CD14-positive monocyte (primary cell): ENCODE data around the gene GOLGA5. TPM values are rescaled to one million over a fixed set of nuclear protein-coding genes. Genes with fewer than 3 reads are reported as not detected.

ENCODE experiments used
- DNase-seq, 3 donors: peaks; one replicate each; pipeline ENCODE4 v3.0.0-alpha.2; 2011 to 2022
- H2AFZ ChIP-seq: 2 replicates; pipeline ENCODE4 v1.6.0; 2012; ENCODE audit warnings: mild to moderate bottlenecking, low read depth, low read length, inconsistent platforms; ENCODE audit not compliant: insufficient read depth, poor library complexity, severe bottlenecking
- H3K27ac ChIP-seq, 2 donors: 1 replicate in 1 of 2; 2 replicates in 1 of 2; pipeline ENCODE4 v1.5.1; 2012 to 2013; ENCODE audit warnings: low read length in 2 of 2, control low read depth in 1 of 2, inconsistent platforms in 1 of 2, low read depth in 1 of 2, mild to moderate bottlenecking in 1 of 2
- H3K27me3 ChIP-seq, 2 donors: one replicate each; pipeline versions ENCODE4 v1.6.0 to v1.6.1; 2011 to 2013; ENCODE audit warnings: low read length in 2 of 2; ENCODE audit not compliant: control insufficient read depth in 2 of 2, insufficient read depth in 2 of 2
- H3K36me3 ChIP-seq, 2 donors: replicated peaks in 1 of 2; 1 replicate in 1 of 2; 2 replicates in 1 of 2; pipeline versions ENCODE4 v1.5.1 to v1.6.1; 2012 to 2013; ENCODE audit warnings: low read length in 2 of 2, control low read depth in 1 of 2, inconsistent platforms in 1 of 2, mild to moderate bottlenecking in 1 of 2; ENCODE audit not compliant: insufficient read depth in 2 of 2, control insufficient read depth in 1 of 2
- H3K4me1 ChIP-seq, 2 donors: 1 replicate in 1 of 2; 2 replicates in 1 of 2; pipeline versions ENCODE4 v1.5.1 to v1.6.1; 2012 to 2013; ENCODE audit warnings: low read length in 2 of 2, control low read depth in 1 of 2, inconsistent platforms in 1 of 2, mild to moderate bottlenecking in 1 of 2, moderate library complexity in 1 of 2; ENCODE audit not compliant: insufficient read depth in 2 of 2, control insufficient read depth in 1 of 2
- H3K4me2 ChIP-seq: replicated peaks from 2 replicates; pipeline ENCODE3; 2012; ENCODE audit warnings: low read length, moderate library complexity, mild to moderate bottlenecking; ENCODE audit not compliant: poor library complexity, severe bottlenecking; ENCODE audit errors: extremely low read depth
- H3K4me3 ChIP-seq, 3 experiments: fragments of 200-600 bp in 1 of 3; sonication (generic) in 1 of 3; replicated peaks in 1 of 3; 1 replicate in 2 of 3; 2 replicates in 1 of 3; pipeline ENCODE4 v1.5.1; 2011 to 2013; ENCODE audit warnings: low read length in 3 of 3, mild to moderate bottlenecking in 3 of 3, control low read depth in 2 of 3, low read depth in 2 of 3, inconsistent platforms in 1 of 3, moderate library complexity in 1 of 3
- H3K79me2 ChIP-seq: 2 replicates; pipeline ENCODE4 v1.6.0; 2012; ENCODE audit warnings: mild to moderate bottlenecking, control low read depth, inconsistent platforms, low read length, moderate library complexity; ENCODE audit not compliant: insufficient read depth
- H3K9ac ChIP-seq: 2 replicates; pipeline ENCODE4 v1.6.0; 2017; ENCODE audit warnings: low read length, mild to moderate bottlenecking; ENCODE audit not compliant: insufficient read depth, poor library complexity, severe bottlenecking
- H3K9me3 ChIP-seq, 2 donors: replicated peaks in 1 of 2; 1 replicate in 1 of 2; 2 replicates in 1 of 2; pipeline versions ENCODE4 v1.5.1 to v1.6.1; 2012 to 2013; ENCODE audit warnings: low read length in 2 of 2, control low read depth in 1 of 2; ENCODE audit not compliant: control insufficient read depth in 1 of 2, insufficient read depth in 1 of 2
- H4K20me1 ChIP-seq: 2 replicates; pipeline ENCODE4 v1.6.0; 2012; ENCODE audit warnings: mild to moderate bottlenecking, low read length, control low read depth, moderate library complexity; ENCODE audit not compliant: insufficient read depth
- H3K27ac Mint-ChIP-seq, 7 donors: one replicate each; pipeline ENCODE4 v1.8.0; 2020; ENCODE audit warnings: mild to moderate bottlenecking in 7 of 7, mixed read lengths in 7 of 7, moderate library complexity in 6 of 7, inconsistent platforms in 2 of 7
- H3K27me3 Mint-ChIP-seq, 3 donors: one replicate each; pipeline ENCODE4 v1.8.0; 2021 to 2022; ENCODE audit warnings: low read depth in 3 of 3, mild to moderate bottlenecking in 3 of 3, mixed read lengths in 3 of 3, moderate library complexity in 3 of 3, inconsistent platforms in 1 of 3
- H3K36me3 Mint-ChIP-seq, 2 donors: one replicate each; pipeline ENCODE4 v1.8.0; 2020; ENCODE audit warnings: mixed read lengths in 2 of 2, inconsistent platforms in 1 of 2, mild to moderate bottlenecking in 1 of 2
- H3K4me1 Mint-ChIP-seq: one replicate; pipeline ENCODE4 v1.8.0; 2020; ENCODE audit warnings: mild to moderate bottlenecking, mixed read lengths
- H3K4me3 Mint-ChIP-seq, 2 donors: one replicate each; pipeline ENCODE4 v1.8.0; 2020; ENCODE audit warnings: mild to moderate bottlenecking in 2 of 2, mixed read lengths in 2 of 2, moderate library complexity in 1 of 2
- H3K9me3 Mint-ChIP-seq, 7 donors: one replicate each; pipeline ENCODE4 v1.8.0; 2020 to 2022; ENCODE audit warnings: mixed read lengths in 7 of 7, mild to moderate bottlenecking in 6 of 7, moderate library complexity in 6 of 7, inconsistent platforms in 2 of 7
- WGBS: methylation state at CpG from one replicate; pipeline ENCODE4 v1.1.5; 2013; ENCODE audit warnings: missing lambda C conversion rate; ENCODE audit not compliant: insufficient coverage; 5-methylcytosine and 5-hydroxymethylcytosine counted together
- intact Hi-C, 2 donors: fragments of 100-400 bp; cut with micrococcal nuclease; formaldehyde crosslinking; loops; one replicate each; pipeline versions ENCODE4 v1.15.0 to v1.15.1; 2023
- polyA plus RNA-seq, 3 donors: library from polyadenylated mRNA; depleted of rRNA in 1 of 3; unstranded in 2 of 3; stranded (reverse) in 1 of 3; fragments of 300-500 nt in 2 of 3; fragments of >200 nt in 1 of 3; fragmentation: Illumina TruSeq in 2 of 3; gene quantifications; 1 replicate in 2 of 3; 2 replicates in 1 of 3; pipeline ENCODE4 v1.2.3, GENCODE V29; 2012 to 2021
- TF ChIP-seq, protein P1 (sequence below): fragments of 200-600 bp; IDR thresholded peaks from one replicate; pipeline ENCODE4 v1.8.0; 2022; ENCODE audit warnings: antibody characterized with exemption, mild to moderate bottlenecking

GOLGA5 gene
- polyA plus RNA-seq, 3 donors = 12.4 to 19.0 (median 16.3) TPM

DNA sequence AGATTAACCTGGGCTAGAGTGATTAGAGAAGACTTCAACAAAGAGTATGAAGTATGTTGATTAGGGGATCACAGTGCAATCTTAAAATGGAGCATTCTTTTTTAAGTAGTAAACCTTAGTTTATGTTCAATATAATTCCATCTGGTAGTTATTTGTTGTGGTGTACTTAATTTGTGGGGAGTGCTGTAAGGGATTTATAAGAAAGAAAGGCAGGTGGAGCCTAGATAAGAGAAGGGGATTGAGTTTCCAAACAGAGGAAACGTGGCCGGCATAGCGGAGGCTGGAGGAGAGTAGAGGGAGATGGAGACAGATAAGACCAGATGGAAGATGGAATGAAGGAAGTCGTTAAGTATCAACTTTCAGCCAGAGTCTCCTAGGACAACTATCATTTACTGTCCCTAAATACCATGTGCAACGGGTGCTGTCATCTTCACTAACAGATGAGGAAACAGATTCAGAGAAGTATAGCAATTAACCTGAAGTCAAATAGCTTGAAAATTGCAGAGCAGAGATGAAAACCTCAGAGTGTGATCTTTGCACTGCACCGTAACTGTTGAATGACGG, 38.1 kb downstream of the GOLGA5 start:
- H3K4me1 Mint-ChIP-seq = no peaks in the 10 kb centered on the region
- no peaks in the 10 kb centered on the region for H3K9me3 Mint-ChIP-seq
- H3K27ac ChIP-seq = no peak overlapping the region
- H3K27me3 Mint-ChIP-seq = no peaks in the 10 kb centered on the region
- no peak overlapping the region for H3K4me2 ChIP-seq
- intact Hi-C loops = no loop called here
- H4K20me1 ChIP-seq = peaks cover 4% of the 10 kb centered on the region
- DNase-seq = no peak
- H3K4me3 Mint-ChIP-seq = no peak overlapping the region
- no peaks in the 10 kb centered on the region for H3K4me1 ChIP-seq
- H2AFZ ChIP-seq = no peak overlapping the region
- no peak overlapping the region for H3K9ac ChIP-seq
- H3K36me3 ChIP-seq = peaks cover 94% of the 10 kb centered on the region in 2 donors
- H3K27me3 ChIP-seq = no peaks in the 10 kb centered on the region
- 50% methylated on average over 5 of the region's 7 CpGs for WGBS
- peak overlapping the region in 1 of 7 donors; percentile 1 for H3K27ac Mint-ChIP-seq
- peaks cover 83 to 89% of the 10 kb centered on the region in 2 donors for H3K36me3 Mint-ChIP-seq
- H3K4me3 ChIP-seq = no peak overlapping the region
- H3K9me3 ChIP-seq = no peaks in the 10 kb centered on the region
- H3K79me2 ChIP-seq = no peaks in the 10 kb centered on the region
- TF ChIP-seq, protein P1, sequence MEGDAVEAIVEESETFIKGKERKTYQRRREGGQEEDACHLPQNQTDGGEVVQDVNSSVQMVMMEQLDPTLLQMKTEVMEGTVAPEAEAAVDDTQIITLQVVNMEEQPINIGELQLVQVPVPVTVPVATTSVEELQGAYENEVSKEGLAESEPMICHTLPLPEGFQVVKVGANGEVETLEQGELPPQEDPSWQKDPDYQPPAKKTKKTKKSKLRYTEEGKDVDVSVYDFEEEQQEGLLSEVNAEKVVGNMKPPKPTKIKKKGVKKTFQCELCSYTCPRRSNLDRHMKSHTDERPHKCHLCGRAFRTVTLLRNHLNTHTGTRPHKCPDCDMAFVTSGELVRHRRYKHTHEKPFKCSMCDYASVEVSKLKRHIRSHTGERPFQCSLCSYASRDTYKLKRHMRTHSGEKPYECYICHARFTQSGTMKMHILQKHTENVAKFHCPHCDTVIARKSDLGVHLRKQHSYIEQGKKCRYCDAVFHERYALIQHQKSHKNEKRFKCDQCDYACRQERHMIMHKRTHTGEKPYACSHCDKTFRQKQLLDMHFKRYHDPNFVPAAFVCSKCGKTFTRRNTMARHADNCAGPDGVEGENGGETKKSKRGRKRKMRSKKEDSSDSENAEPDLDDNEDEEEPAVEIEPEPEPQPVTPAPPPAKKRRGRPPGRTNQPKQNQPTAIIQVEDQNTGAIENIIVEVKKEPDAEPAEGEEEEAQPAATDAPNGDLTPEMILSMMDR = no peak

DNA sequence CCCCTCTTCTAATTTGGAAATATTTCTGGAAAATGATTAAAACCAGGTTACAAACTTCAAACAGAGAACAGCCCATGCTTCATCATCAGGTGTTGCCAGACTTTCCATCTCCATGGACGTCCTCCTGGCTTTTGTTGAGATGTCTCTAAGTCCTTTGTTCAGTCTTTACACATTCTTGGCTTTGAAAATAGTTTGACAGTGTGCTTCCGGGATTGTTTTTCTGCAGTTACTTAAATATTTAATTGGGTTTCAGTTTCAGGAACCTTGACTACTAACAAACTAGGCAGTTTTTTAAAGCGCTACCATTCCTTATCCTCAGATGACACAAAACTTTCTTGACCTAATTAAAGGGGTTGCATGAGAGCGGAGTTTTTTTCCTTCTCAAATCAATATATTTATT, 47.8 kb downstream of the GOLGA5 start:
- Histone ChIP-seq H3K27me3 (no peaks in the 10 kb centered on the region), H2AFZ (no peak overlapping the region), H3K9me3 (no peaks in the 10 kb centered on the region), H3K4me3 (no peak overlapping the region), H4K20me1 (no peaks in the 10 kb centered on the region), H3K79me2 (no peaks in the 10 kb centered on the region), H3K4me2 (no peak overlapping the region), H3K9ac (no peak overlapping the region), H3K27ac (no peak overlapping the region), H3K4me1 (peaks cover 10 to 14% of the 10 kb centered on the region in 2 donors), H3K36me3 (peaks cover 49 to 59% of the 10 kb centered on the region in 2 donors)
- whole genome bisulfite sequencing = no CpG with 5 or more reads among the region's 4 CpGs
- H3K4me3 Mint-ChIP-seq = no peak overlapping the region
- peaks cover 0 to 1% (median 0%) of the 10 kb centered on the region in 3 donors for H3K27me3 Mint-ChIP-seq
- DNase-seq = no peak
- intact Hi-C loops = no loop called here
- H3K9me3 Mint-ChIP-seq = peaks cover 0 to 3% (median 2%) of the 10 kb centered on the region in 7 donors
- TF ChIP-seq, protein P1 = no peak
- H3K4me1 Mint-ChIP-seq = peaks cover 13% of the 10 kb centered on the region
- no peak overlapping the region for H3K27ac Mint-ChIP-seq
- H3K36me3 Mint-ChIP-seq = peaks cover 53 to 62% of the 10 kb centered on the region in 2 donors
